Measurements from ENCODE around the gene BACH2. TPM values are rescaled to one million over a fixed set of nuclear protein-coding genes. Genes with fewer than 3 reads are reported as not detected.

Gene BACH2
- total RNA-seq, 2 experiments from 2014 or later: 30.3 to 31.1 TPM

- Mint-ChIP-seq H3K36me3 (ENCODE audit: low read depth) (peaks cover 25% of the 10 kb centered on the region), H3K9me3 (peaks cover 5% of the 10 kb centered on the region), H3K27me3 (no peaks in the 10 kb centered on the region), H3K4me1 (peaks cover 53% of the 10 kb centered on the region), H3K27ac (no peak overlapping the region), H3K4me3 (no peak overlapping the region)
- CTCF ChIA-PET: interaction anchor here (0.9 kb wide), 1 partner anchor 80 kb away, joined by 3 read pairs; no protein-coding TSS in a partner anchor
- peak; percentile 34 for DNase-seq
- POLR2A ChIA-PET: no interaction called here
Measured at GRCh38 chr6:90028066-90028778, 268.4 kb downstream of the BACH2 start.

GRCh38 chr6:90026216-90026615, 270.4 kb downstream of the BACH2 start:
- ChIA-PET POLR2A (interaction anchor here (1.4 kb wide), 1 partner anchor 25 kb away, joined by 4 read pairs; no protein-coding TSS in a partner anchor), CTCF (no interaction called here)
- H3K36me3 Mint-ChIP-seq (ENCODE audit: low read depth): peaks cover 22% of the 10 kb centered on the region
- peaks cover 53% of the 10 kb centered on the region for H3K4me1 Mint-ChIP-seq
- H3K27ac Mint-ChIP-seq: peak overlapping the region; percentile 38
- peaks cover 7% of the 10 kb centered on the region for H3K9me3 Mint-ChIP-seq
- no peaks in the 10 kb centered on the region for H3K27me3 Mint-ChIP-seq
- no peak overlapping the region for H3K4me3 Mint-ChIP-seq
- no peak for DNase-seq

- H3K27me3 Mint-ChIP-seq: no peaks in the 10 kb centered on the region
- H3K4me3 Mint-ChIP-seq: no peak overlapping the region
- H3K36me3 Mint-ChIP-seq (ENCODE audit: low read depth): peaks cover 24% of the 10 kb centered on the region
- peaks cover 53% of the 10 kb centered on the region for H3K4me1 Mint-ChIP-seq
- POLR2A ChIA-PET: interaction anchor here (1.4 kb wide), 1 partner anchor 24 kb away, joined by 4 read pairs; no protein-coding TSS in a partner anchor
- CTCF ChIA-PET: no interaction called here
- H3K9me3 Mint-ChIP-seq: peaks cover 7% of the 10 kb centered on the region
- DNase-seq: no peak
- H3K27ac Mint-ChIP-seq: peak overlapping the region; percentile 38
Measured at GRCh38 chr6:90025523-90026061, 271.1 kb downstream of the BACH2 start.

- no peak for DNase-seq
- CTCF ChIA-PET: no interaction called here
- Mint-ChIP-seq H3K9me3 (peaks cover 3% of the 10 kb centered on the region), H3K36me3 (ENCODE audit: low read depth) (peaks cover 26% of the 10 kb centered on the region), H3K4me3 (no peak overlapping the region), H3K4me1 (peaks cover 45% of the 10 kb centered on the region), H3K27ac (no peak overlapping the region), H3K27me3 (no peaks in the 10 kb centered on the region)
- POLR2A ChIA-PET: no interaction called here
Measured at GRCh38 chr6:90024633-90025032, 272.0 kb downstream of the BACH2 start.

DNA sequence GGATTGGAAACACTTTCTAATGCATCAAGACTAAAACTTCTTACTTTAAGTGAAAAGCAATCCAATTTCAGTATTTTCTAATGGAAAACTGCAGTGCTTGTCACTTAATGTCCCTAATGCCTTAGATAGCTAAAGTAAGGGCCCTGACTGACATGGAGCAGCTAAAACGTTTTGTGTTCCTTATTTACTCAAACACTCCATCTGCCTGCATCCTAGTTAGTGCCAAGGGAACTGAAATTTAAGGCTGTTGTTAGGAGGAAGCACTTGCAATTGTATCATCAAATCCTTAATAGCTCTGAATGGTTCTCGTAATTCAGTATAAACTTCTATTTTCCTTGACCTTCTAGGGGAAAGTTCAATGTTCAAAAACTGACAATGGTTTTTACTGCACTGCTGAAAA, 274.9 kb downstream of the BACH2 start:
- Mint-ChIP-seq H3K27me3 (no peaks in the 10 kb centered on the region), H3K4me3 (no peak overlapping the region), H3K27ac (no peak overlapping the region), H3K4me1 (peaks cover 22% of the 10 kb centered on the region), H3K9me3 (peaks cover 5% of the 10 kb centered on the region), H3K36me3 (ENCODE audit: low read depth) (peaks cover 40% of the 10 kb centered on the region)
- POLR2A ChIA-PET: no interaction called here
- CTCF ChIA-PET: interaction anchor here (1.2 kb wide), 1 partner anchor 457 kb away, joined by 3 read pairs; no protein-coding TSS in a partner anchor
- no peak for DNase-seq

DNA sequence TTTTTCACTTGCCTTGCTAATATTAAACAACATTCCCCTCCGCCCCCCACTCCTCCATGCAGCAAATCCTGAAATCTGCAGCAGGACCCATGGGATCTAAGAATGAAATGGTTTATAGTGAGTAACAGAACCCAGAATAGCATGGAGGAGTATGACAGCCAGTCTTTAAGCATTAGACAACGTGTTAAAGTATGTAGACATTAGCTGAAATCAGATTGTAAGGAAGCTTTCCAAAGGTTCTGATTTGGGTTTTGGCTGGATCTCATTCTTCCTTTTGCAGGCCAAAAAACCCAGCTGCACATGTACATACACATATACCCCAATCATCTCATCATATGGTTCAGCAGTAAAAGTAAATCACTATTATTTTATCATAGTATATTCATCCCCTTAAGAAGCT, 275.9 kb downstream of the BACH2 start:
- POLR2A ChIA-PET: no interaction called here
- H3K4me3 Mint-ChIP-seq: no peak overlapping the region
- no peak for DNase-seq
- CTCF ChIA-PET: no interaction called here
- no peaks in the 10 kb centered on the region for H3K27me3 Mint-ChIP-seq
- H3K27ac Mint-ChIP-seq: no peak overlapping the region
- H3K4me1 Mint-ChIP-seq: peaks cover 13% of the 10 kb centered on the region
- peaks cover 9% of the 10 kb centered on the region for H3K9me3 Mint-ChIP-seq
- H3K36me3 Mint-ChIP-seq (ENCODE audit: low read depth): peaks cover 44% of the 10 kb centered on the region

DNA sequence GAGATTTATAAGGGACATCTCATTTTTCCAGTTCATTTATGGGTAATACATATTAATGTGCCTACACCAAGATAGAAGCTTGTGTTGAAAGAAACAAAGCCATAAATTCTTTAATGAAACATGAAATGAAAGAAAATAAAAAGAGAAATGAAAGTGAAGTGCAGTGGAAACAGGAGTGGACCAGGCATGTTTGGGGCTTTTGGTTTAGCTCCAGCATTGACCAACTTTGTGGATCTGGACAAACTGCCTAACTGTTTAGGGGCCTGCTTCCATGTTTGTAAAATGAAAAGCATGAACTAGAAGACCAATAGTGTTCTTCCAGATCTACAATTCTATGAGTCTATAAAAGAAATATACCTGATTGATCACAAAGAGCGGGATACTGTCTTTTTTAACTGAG, 277.4 kb downstream of the BACH2 start:
- Mint-ChIP-seq H3K9me3 (peaks cover 9% of the 10 kb centered on the region), H3K27ac (no peak overlapping the region)
- CTCF ChIA-PET: interaction anchor here (1.4 kb wide), 1 partner anchor 79 kb away, joined by 3 read pairs; no protein-coding TSS in a partner anchor

DNA sequence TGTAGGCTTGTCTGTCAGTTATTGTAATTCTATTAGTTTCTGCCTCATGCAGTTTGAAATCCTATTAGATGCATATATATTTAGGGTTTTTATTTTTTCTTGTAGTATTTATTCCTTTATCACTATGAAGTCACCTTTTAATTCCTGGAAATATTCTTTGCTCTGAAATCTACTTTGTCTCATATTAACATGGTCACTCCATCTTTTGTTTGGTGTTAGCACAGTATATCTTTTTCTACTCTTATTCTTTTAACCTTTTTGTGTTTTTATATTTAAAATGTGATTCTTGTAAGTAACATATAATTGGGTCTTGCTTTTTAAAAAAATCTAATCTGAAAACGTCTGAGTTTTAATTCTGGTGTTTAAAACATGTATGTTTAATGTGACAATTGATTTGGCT, 280.8 kb downstream of the BACH2 start:
- POLR2A ChIA-PET: no interaction called here
- Mint-ChIP-seq H3K27ac (no peak overlapping the region), H3K4me3 (no peak overlapping the region), H3K9me3 (peaks cover 6% of the 10 kb centered on the region), H3K4me1 (peaks cover 1% of the 10 kb centered on the region), H3K36me3 (ENCODE audit: low read depth) (peaks cover 37% of the 10 kb centered on the region), H3K27me3 (no peaks in the 10 kb centered on the region)
- DNase-seq: no peak
- CTCF ChIA-PET: no interaction called here

More for the DNA sequence above, 277.4 kb downstream of the BACH2 start:
- Mint-ChIP-seq H3K4me3 (no peak overlapping the region), H3K4me1 (peaks cover 1% of the 10 kb centered on the region), H3K36me3 (ENCODE audit: low read depth) (peaks cover 40% of the 10 kb centered on the region), H3K27me3 (no peaks in the 10 kb centered on the region)
- DNase-seq: no peak
- POLR2A ChIA-PET: no interaction called here

DNA sequence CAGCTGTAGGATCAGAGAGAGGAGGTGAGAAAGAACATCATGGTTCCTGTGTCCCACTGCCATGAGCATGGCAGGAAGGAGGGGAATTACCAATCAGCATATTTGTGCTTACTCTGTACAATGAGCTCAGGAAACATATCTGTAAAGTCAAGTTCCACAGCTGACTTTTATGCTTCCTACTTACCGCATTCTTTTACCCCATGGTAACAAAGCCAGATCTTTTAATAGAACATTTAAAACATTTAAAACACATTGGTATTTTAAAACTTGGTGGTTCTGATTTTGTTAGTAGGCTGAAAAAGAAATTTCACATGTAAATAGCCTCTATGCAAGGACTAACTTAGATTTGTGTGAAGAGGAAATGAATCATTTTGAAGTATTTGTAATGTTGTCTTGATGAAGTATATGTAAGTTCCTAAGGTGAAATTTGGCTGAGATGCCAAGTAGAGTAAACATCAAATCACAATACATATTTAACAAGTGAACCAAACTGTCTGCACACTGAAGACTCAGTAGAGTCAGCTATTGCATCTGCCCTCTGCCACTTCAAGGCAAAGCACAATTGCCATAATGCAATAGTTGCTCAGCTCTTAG, 287.6 kb downstream of the BACH2 start:
- no peak for DNase-seq
- Mint-ChIP-seq H3K4me3 (no peak overlapping the region), H3K4me1 (peaks cover 26% of the 10 kb centered on the region), H3K27me3 (no peaks in the 10 kb centered on the region), H3K36me3 (ENCODE audit: low read depth) (peaks cover 31% of the 10 kb centered on the region), H3K27ac (peak overlapping the region; percentile 64), H3K9me3 (peaks cover 4% of the 10 kb centered on the region)
- CTCF ChIA-PET: interaction anchor here (0.7 to 1.2 kb wide), 2 partner anchors 53 to 69 kb away, joined by 3 read pairs; no protein-coding TSS in a partner anchor
- POLR2A ChIA-PET: interaction anchor here (0.5 to 1.1 kb wide), 2 partner anchors 22 to 692 kb away, joined by 3 read pairs; no protein-coding TSS in a partner anchor

- Mint-ChIP-seq H3K4me1 (peaks cover 26% of the 10 kb centered on the region), H3K4me3 (no peak overlapping the region), H3K9me3 (peaks cover 4% of the 10 kb centered on the region), H3K27me3 (no peaks in the 10 kb centered on the region), H3K27ac (peak overlapping the region; percentile 64), H3K36me3 (ENCODE audit: low read depth) (peaks cover 28% of the 10 kb centered on the region)
- POLR2A ChIA-PET: interaction anchor here (0.5 to 1.1 kb wide), 2 partner anchors 22 to 692 kb away, joined by 3 read pairs; no protein-coding TSS in a partner anchor
- no peak for DNase-seq
- CTCF ChIA-PET: interaction anchor here (0.7 to 1.2 kb wide), 2 partner anchors 52 to 68 kb away, joined by 3 read pairs; no protein-coding TSS in a partner anchor
Measured at GRCh38 chr6:90008189-90008907, 288.3 kb downstream of the BACH2 start.

DNA sequence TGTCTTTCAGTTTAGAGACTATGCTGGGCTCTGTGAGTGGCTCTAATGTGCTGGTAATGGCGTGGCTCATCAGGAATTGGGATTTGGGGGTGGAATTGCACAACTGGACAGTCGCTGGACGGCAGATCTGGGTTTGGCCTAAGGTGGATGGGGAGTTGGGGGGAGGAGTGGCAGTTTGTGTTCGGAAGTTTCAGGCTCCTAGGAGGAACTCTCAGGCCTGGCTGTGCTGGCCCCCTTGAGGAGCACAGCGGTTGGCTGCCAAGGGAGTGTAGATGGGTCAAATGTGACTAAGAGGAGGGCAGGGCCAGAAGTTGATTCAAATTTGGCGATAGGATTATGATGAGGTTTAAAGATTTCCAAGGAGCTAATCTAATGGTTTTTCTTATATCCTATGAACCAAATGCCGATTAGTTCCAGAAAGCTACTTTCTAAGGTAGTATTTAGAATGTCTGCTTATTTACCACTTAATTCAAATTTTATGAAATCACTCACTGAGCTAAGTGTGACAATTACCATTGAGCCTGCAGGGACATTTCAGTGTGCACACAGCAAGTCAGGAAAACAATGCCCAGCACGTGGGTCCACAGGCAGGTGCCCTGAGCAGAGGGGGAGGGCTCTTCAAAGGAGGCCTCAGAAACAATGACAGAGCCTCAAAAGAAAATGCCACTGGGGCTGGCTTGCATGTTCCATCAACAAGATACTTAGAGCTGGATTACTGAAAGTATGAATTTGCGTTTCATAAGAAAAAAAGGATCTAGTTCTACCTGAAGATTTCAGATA, 291.4 kb downstream of the BACH2 start:
- Mint-ChIP-seq H3K4me1 (peaks cover 22% of the 10 kb centered on the region), H3K4me3 (no peak overlapping the region), H3K36me3 (ENCODE audit: low read depth) (peaks cover 31% of the 10 kb centered on the region), H3K9me3 (peaks cover 4% of the 10 kb centered on the region), H3K27me3 (no peaks in the 10 kb centered on the region), H3K27ac (no peak overlapping the region)
- CTCF ChIA-PET: no interaction called here
- DNase-seq: no peak
- POLR2A ChIA-PET: no interaction called here

- Mint-ChIP-seq H3K4me1 (peaks cover 19% of the 10 kb centered on the region), H3K27me3 (no peaks in the 10 kb centered on the region), H3K9me3 (peaks cover 4% of the 10 kb centered on the region), H3K4me3 (no peak overlapping the region), H3K27ac (no peak overlapping the region), H3K36me3 (ENCODE audit: low read depth) (peaks cover 34% of the 10 kb centered on the region)
- CTCF ChIA-PET: no interaction called here
- no peak for DNase-seq
- POLR2A ChIA-PET: no interaction called here
Measured at GRCh38 chr6:90004511-90004910, 292.1 kb downstream of the BACH2 start.

Measured in activated CD4-positive, alpha-beta memory T cell treated with anti-CD3 and anti-CD28 coated beads, Interleukin-2, amount 10 ng/mL, durations not matched to agents 7 days and 5 days (primary cell).